Left cardiac atrium (tissue), 4 donors: ENCODE data around the gene MED27. TPM values are rescaled to one million over a fixed set of nuclear protein-coding genes. Genes with fewer than 3 reads are reported as not detected.

Experiments used
- ATAC-seq, 2 donors: fragments of 200-7000 bp; cut with Tn5 transposase; one replicate each; pipeline ENCODE4 v1.9.1; 2020; ENCODE audit warnings: mild to moderate bottlenecking in 2 of 2, moderate library complexity in 2 of 2
- DNase-seq: peaks from one replicate; pipeline ENCODE4 v3.0.0-alpha.2; 2020
- intact Hi-C, 2 donors: fragments of 100-400 bp; cut with DNase I; formaldehyde crosslinking; loops; one replicate each; pipeline versions ENCODE4 v1.14.1 to v1.15.1; 2022 to 2023
- total RNA-seq, 2 donors: library from RNA; stranded (reverse); fragmentation: NEBNext Ultra II Directional; extraction: Animal tissue kit (Norgen Biotek cat#: 25700); gene quantifications; one replicate each; pipeline ENCODE4 v1.2.1, GENCODE V29; 2021
- donor health status: DM: no; HTN: yes; CAD: no.
- donor health status: DM: no; HTN: yes; CAD: no; lungs with severe emphysema.
- donor health status: DM: yes; HTN: yes; CAD: no.
- donor health status: Dilated cardiomyopathy.

Gene MED27
- total RNA-seq, 2 donors from 2014 or later = 15.0 to 21.2 TPM

GRCh38 chr9:132006677-132007370 lies 72.8 kb downstream of the MED27 start:
- no peak for ATAC-seq
- intact Hi-C loops = no loop called here
- DNase-seq = no peak

GRCh38 chr9:132005899-132006298 lies 73.8 kb downstream of the MED27 start:
- DNase-seq (no peak), ATAC-seq (no peak)
- intact Hi-C loops = no loop called here

DNA sequence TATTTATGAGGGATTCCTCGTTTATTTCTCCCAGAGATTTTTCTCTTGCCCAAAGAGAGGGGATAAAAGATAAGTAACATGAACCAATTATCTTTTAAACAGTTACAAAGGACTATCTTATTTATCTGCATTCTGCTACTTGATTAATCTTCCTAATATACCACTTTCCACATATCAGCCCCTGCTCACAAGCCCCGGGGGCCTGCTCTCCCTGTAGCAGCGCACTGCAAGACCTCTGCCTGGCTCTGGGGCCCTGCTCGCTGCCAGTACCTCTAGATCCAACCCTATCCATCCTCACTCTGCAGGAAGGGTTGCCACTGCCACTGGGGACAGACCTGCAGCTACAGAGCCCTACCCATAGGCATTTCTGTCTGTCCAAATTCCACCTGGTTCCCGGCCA lies 75.3 kb downstream of the MED27 start:
- intact Hi-C loops = no loop called here
- no peak for ATAC-seq
- no peak for DNase-seq

- no peak for DNase-seq
- ATAC-seq = no peak
- intact Hi-C loops = no loop called here
Observed at GRCh38 chr9:132003896-132004295, 75.8 kb downstream of the MED27 start.

GRCh38 chr9:132003319-132003704 lies 76.4 kb downstream of the MED27 start:
- ATAC-seq = no peak
- intact Hi-C loops = no loop called here
- no peak for DNase-seq

DNA sequence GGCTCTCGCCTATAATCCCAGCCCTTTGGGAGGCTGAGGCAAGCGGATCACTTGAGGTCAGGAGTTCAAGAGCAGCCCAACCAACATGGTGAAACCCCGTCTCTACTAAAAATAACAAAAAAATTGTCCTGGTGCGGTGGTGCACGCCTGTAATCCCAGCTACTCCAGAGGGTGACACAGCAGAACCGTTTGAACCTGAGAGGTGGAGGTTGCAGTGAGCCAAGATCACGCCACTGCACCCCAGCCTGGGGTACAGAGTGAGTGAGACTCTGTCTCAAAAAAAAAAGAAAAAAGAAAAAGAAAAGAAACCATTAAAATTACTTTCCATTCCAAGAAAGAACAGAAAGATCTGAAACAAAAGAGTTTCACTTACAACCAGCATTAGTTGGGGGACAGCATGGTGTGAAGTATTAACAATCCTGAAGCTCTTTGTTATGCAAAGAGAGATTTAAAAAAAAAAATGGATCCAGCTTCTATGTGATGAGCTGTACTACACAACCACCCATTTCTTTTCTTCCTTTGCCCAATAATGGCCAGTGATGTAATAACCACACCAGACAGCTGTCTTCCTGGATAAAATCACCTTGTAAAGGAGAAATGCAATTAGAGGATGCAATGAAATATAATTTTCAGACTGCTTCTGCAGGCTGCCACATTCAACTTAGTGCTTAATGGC lies 76.9 kb downstream of the MED27 start:
- intact Hi-C loops = no loop called here
- ATAC-seq = no peak
- DNase-seq = no peak

DNA sequence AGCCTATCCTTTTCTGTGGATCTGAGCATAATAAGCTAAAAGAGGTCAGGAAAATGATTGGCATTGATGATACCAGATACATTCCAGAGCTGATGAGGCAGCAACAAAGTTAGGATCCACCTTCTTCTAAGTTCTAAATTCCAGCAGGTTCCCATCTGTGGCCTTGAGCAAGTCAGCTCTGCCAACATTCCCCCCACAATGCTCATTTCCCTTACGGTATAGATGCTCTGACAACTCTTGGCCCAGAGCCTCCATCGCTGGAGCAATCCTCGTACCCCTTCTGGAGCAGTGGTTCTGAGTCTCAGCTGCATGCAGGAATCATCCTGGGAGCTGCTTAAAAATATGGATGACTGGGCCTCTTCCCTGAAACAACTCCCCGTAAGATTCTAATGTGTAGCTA lies 78.1 kb downstream of the MED27 start:
- ATAC-seq (no peak), DNase-seq (no peak)
- intact Hi-C loops = no loop called here

DNA sequence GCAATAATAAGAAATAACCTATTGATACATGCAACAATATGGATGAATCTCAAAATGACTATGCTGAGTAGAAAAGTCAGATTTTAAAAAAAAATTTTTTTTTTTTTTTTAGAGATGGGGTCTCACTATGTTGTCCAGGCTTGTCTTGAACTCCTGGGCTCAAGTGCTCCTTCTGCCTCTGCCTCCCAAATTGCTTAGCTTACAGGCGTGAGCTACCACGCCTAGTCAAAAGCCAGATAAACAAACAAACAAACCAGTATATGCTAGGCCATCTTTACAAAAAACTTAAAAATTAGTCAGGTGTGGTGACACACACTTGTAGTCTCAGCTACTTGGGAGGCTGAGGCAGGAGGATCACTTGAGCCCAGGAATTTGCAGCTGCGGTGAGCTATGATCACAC lies 79.0 kb downstream of the MED27 start:
- ATAC-seq (no peak), DNase-seq (no peak)
- intact Hi-C loops = no loop called here

- intact Hi-C loops = no loop called here
- DNase-seq (no peak), ATAC-seq (no peak)
Observed at GRCh38 chr9:131999692-132000551, 79.7 kb downstream of the MED27 start.

DNA sequence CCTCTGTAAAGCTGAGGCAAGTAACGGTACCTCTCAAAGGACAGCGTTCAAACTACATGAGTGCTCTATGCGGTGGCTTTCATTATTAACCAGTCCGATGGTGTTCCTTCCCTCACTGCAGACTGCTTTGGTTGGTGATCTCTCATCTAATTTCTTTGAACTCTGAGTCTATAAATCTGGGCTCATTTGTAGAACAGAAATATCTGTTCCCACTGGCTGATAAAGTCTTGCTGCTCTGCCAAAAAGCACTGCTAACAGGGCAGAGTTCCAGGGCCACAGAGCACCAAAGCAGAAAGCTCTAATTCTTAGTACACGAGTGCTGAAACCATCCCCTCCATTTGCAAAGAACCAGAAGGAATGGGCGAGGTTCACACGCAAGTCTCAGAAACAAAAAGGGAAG lies 81.9 kb downstream of the MED27 start:
- DNase-seq = peak; percentile 66
- intact Hi-C loops = no loop called here
- ATAC-seq = peak; percentile 68 to 86

DNA sequence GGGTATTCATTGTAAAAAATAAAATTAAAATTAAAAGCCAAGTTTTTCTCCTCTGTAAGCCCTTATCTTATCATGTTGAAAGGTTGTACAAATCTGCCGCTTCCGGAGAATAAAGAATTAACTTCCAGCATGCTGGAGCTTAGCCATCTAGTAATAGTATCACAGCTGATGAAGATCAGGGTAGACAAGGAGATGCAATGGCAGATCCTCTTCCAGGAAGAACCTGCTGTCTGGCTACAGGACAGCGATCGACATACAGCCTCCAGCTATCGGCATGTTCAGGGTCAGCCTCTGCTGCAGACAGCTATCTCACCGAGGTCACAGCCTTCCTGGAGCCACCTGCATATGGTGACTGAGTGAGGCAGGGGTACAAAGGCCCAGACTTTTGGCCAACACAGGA lies 82.6 kb downstream of the MED27 start:
- ATAC-seq = peak in 1 of 2 donors; percentile 11
- intact Hi-C loops = no loop called here
- DNase-seq = no peak

- intact Hi-C loops = no loop called here
Observed at GRCh38 chr9:131995382-131995781, 84.3 kb downstream of the MED27 start.

DNA sequence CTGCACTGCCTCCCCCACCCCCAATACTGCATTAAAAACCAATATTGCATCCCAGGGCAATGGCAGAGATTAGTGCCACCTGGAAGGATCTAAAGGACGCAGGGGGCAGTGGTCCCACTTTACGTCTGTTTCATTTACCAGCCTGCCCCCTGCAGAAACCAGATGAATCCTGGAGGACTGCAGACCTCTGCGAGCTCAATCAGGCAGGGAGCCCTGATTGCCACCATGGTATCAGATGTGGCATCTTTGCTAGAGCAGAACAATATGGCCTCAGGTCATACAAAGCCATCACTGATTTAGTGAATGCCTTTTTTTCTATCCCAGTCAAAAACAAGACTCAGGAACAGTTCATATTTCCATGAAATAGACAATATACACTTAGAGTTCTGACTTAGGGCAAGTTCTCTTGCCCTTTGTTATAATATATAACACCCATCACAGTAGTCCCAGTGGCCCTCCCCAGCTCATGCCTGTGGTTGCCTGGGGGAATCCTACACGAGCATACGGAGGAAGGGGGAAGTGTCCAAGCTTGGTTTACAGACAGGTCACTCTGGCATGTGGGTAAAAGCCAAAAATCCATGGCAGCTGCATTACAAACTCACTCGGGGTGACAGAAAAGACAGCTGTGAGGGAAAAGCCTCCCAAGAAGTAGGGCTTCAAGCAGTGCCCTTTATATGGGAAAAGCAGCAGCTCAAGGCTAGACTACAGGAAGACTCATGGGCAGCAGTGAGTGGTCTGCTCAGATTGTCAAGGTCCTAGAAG lies 85.1 kb downstream of the MED27 start:
- intact Hi-C loops = no loop called here
- ATAC-seq = no peak

More at GRCh38 chr9:131995382-131995781, 84.3 kb downstream of the MED27 start:
- DNase-seq = no peak
- ATAC-seq = peak in 1 of 2 donors; percentile 39

DNA sequence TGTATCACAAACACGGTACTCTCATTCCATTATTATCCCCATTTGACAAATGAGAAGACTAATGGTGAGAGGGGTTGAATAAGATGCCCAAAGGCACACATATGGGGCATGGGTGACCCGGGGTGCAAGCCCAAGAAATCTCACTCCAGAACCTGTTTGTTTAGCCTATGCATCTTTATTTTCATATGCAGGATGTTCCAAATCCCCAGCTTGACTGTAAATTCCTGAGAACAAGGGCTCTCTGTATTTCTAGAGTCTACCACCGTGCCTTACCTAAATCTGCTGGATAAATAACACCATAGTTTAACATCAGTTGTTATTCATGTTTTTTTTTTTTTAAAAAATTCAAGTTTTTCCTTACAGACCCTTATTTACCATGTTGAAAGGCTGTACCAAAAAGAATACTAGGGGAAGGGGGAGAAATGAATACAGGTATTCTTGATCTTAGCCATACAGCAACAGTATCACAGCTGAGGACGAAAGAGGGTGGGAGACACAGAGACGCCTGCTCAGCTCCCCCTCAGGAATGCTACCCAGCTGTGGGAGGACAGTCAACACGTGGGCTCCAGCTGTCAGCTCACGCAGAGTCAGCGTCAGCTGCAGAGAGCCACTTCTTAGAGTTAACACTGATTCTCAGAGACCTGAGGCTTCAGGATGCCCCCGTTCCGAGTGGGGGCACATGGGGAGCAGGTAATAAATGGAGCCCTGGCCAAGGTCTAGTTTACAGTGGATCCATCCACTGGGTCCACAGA lies 86.6 kb downstream of the MED27 start:
- intact Hi-C loops = no loop called here
- ATAC-seq (no peak), DNase-seq (no peak)

More for the DNA sequence above, 85.1 kb downstream of the MED27 start:
- no peak for DNase-seq

DNA sequence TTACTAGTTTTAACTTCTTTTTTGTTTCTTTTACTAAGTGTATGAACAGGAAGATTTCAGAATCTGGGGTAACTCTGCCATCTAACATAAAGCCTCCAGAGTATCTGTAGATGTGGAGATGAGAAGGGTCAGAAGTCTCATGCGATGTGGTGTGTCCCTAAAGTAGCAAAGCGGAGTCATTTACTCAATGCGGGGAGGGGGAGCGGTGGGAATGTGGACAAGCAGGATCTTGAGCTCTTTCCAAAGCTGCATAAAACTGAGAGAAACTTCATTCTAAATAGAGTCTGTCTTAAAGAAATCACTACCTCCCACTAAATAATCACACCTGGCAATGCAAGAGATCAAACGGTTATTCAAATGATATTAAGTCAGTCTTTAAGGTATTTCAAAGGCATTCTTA lies 92.4 kb downstream of the MED27 start:
- intact Hi-C loops = no loop called here
- DNase-seq (no peak), ATAC-seq (no peak)

- intact Hi-C loops = no loop called here
- DNase-seq (no peak), ATAC-seq (no peak)
Observed at GRCh38 chr9:131986576-131986975, 93.1 kb downstream of the MED27 start.

GRCh38 chr9:131986089-131986488 lies 93.6 kb downstream of the MED27 start:
- ATAC-seq (no peak), DNase-seq (no peak)
- intact Hi-C loops = no loop called here

DNA sequence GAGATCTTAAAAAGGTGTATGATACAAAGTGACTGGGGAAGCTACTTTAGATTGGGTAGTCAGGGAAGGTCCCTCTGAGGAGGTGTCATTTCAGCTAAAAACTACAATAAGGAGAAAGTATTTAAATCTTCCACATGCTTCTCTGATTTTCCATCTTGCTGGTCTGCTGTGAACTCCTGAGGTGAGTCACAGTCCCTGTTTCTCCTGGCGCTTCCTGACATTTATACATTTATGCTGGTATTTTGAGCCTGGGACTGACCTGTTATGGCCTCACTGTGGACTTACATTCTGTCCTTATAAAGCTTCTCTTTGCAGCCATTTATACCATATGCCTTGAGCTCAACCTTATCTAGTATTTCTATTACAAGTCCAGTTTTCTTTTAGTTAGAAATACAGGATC lies 95.1 kb downstream of the MED27 start:
- intact Hi-C loops = no loop called here
- DNase-seq = no peak
- no peak for ATAC-seq
